PC-3 (cell line): Measurements from ENCODE around the gene BHLHA15. TPM values are rescaled to one million over a fixed set of nuclear protein-coding genes. Genes with fewer than 3 reads are reported as not detected.

Source experiments
- ATAC-seq: fragments of 200-7000 bp; cut with Tn5 transposase; 2 replicates; pipeline ENCODE4 v1.9.1; 2020; ENCODE audit warnings: mild to moderate bottlenecking, moderate library complexity
- BruUV-seq: library from RNA; stranded (reverse); fragments of 400-500 nt; replicated peaks from 2 replicates; lab custom pipeline; 2021; lab: Mats Ljungman, UMichigan
- CTCF ChIA-PET: fragments of 300-600 bp; sonication (Branson Sonifier 250); formaldehyde crosslinking; loops from one replicate; lab custom pipeline; 2022; ENCODE audit warnings: antibody characterized with exemption; lab: Charles Lee
- POLR2A ChIA-PET: fragments of 300-600 bp; sonication (Branson Sonifier 250); formaldehyde crosslinking; loops from one replicate; lab custom pipeline; 2022; ENCODE audit warnings: antibody characterized with exemption; ENCODE audit not compliant: unreplicated experiment; lab: Charles Lee
- DNase-seq: peaks from one replicate; pipeline ENCODE4 v3.0.0-alpha.2; 2015
- H2AFZ ChIP-seq: fragments of 300-600 bp; sonication (generic); 2 replicates; pipeline ENCODE4 v1.6.0; 2016; ENCODE audit warnings: antibody characterized with exemption, low read length
- H3F3A ChIP-seq: fragments of 300-600 bp; sonication (generic); one replicate; pipeline ENCODE4 v1.6.0; 2017; ENCODE audit warnings: antibody characterized with exemption, low read length, control low read depth, mild to moderate bottlenecking; ENCODE audit not compliant: unreplicated experiment
- H3K27ac ChIP-seq: fragments of 300-600 bp; sonication (generic); 2 replicates; pipeline ENCODE4 v1.5.1; 2016; ENCODE audit warnings: mild to moderate bottlenecking, low read length
- H3K27me3 ChIP-seq: fragments of 300-600 bp; sonication (generic); 2 replicates; pipeline ENCODE4 v1.6.1; 2016; ENCODE audit warnings: low read length, mixed read lengths
- H3K36me3 ChIP-seq: fragments of 300-600 bp; sonication (generic); 2 replicates; pipeline ENCODE4 v1.6.1; 2016; ENCODE audit warnings: low read depth, mixed run types, low read length, mixed read lengths
- H3K4me1 ChIP-seq: fragments of 300-600 bp; sonication (generic); 2 replicates; pipeline ENCODE4 v1.5.1; 2016; ENCODE audit warnings: low read length; ENCODE audit not compliant: insufficient read depth
- H3K4me2 ChIP-seq: fragments of 300-600 bp; sonication (generic); 2 replicates; pipeline ENCODE4 v1.6.0; 2016; ENCODE audit warnings: low read length
- H3K4me3 ChIP-seq: fragments of 300-600 bp; sonication (generic); 2 replicates; pipeline ENCODE4 v1.5.1; 2016; ENCODE audit warnings: mild to moderate bottlenecking, low read length, mixed read lengths
- H3K79me2 ChIP-seq: fragments of 300-600 bp; sonication (generic); 2 replicates; pipeline ENCODE4 v1.6.1; 2017; ENCODE audit warnings: low read length, mixed read lengths
- H3K9ac ChIP-seq: fragments of 300-600 bp; sonication (generic); 2 replicates; pipeline ENCODE4 v1.6.0; 2016; ENCODE audit warnings: mild to moderate bottlenecking, low read length
- H3K9me2 ChIP-seq: fragments of 300-600 bp; sonication (generic); replicated peaks from 2 replicates; pipeline ENCODE4 v1.6.1; 2016; ENCODE audit warnings: mixed run types, low read length, mixed read lengths
- H3K9me3 ChIP-seq: fragments of 300-600 bp; sonication (generic); 2 replicates; pipeline ENCODE4 v1.6.1; 2016; ENCODE audit warnings: low read length, mixed read lengths
- H4K20me1 ChIP-seq: fragments of 300-600 bp; sonication (generic); 2 replicates; pipeline ENCODE4 v1.6.1; 2016; ENCODE audit warnings: low read length, mixed read lengths
- EZH2 ChIP-seq: fragments of 300-600 bp; sonication (generic); IDR thresholded peaks from one replicate; pipeline ENCODE4 v1.6.1; 2017; ENCODE audit warnings: antibody characterized with exemption, mild to moderate bottlenecking, low read length; ENCODE audit not compliant: unreplicated experiment
- EZH2phosphoT487 ChIP-seq: fragments of 300-600 bp; sonication (generic); IDR thresholded peaks from 2 replicates; pipeline ENCODE4 v1.6.1; 2018; ENCODE audit warnings: mild to moderate bottlenecking, antibody characterized with exemption, low read length, borderline replicate concordance
- intact Hi-C: fragments of 100-400 bp; cut with micrococcal nuclease; formaldehyde crosslinking; loops from 2 replicates; pipeline ENCODE4 v1.9.0; 2023
- total RNA-seq: library from RNA; depleted of rRNA; stranded (reverse); fragments of >200 nt; gene quantifications from 2 replicates; pipeline ENCODE4 v1.2.3, GENCODE V29; 2014
- TF ChIP-seq, protein P1 (sequence below): fragments of 300-600 bp; sonication (generic); conservative IDR thresholded peaks from 2 replicates; pipeline ENCODE4 v1.5.1; 2017; ENCODE audit warnings: antibody characterized with exemption, low read depth, mild to moderate bottlenecking, low read length

The BHLHA15 gene
- total RNA-seq, 1 experiment from 2014 or later = 12.0 TPM

DNA sequence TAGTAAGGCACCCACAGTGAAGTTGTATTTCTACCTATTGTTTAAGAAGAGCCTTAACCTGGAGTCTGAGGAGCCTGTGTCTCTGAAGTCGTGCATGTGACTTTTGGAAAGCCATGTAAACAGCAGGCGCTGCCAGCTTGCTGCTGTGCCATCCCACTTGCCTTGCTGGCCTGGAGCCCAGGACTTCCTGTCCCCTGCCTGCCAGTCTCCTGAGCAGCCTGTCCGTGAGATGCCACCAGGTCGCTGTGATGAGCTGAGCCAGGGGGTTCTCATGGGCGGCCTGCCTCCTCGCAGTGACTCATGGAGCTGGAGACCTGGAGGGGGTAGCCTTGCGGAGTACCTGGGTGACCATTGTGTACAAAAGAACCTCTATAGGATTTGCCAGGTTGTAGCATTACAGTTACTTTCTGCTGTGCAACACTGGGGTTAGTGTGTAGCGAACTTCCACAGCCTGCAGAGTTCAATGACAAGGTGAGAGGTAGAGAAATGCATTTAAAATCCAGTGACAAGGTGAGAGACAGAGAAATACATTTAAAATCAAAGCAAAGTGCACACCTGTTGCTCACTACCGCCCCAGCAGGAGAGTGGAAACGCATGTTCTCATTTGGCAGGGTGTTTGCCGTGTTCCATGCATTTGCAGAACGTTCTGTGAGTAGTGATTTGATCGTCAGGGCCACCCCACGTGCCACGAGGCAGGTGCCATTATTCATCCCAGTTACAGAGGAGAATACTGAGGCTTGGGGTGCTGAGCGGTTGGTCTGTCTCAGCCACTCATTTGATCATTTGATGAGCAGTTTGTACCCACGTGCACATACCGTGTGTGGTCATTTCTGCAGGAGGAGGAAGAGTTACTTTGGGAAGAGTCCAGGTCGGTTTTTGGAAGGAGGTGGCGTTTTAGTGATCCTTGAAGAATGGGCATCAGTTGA, 36.6 kb upstream of the BHLHA15 start:
- Histone ChIP-seq H3K9me3 (no peaks in the 10 kb centered on the region), H3K4me3 (no peak overlapping the region), H3F3A (no peaks in the 10 kb centered on the region), H3K9me2 (no peaks in the 10 kb centered on the region), H3K27me3 (no peaks in the 10 kb centered on the region), H3K4me2 (no peak overlapping the region), H3K4me1 (peaks cover 17% of the 10 kb centered on the region), H3K9ac (no peak overlapping the region), H3K36me3 (peaks cover 3% of the 10 kb centered on the region; the same call in 1 of the 2 replicates), H3K79me2 (no peaks in the 10 kb centered on the region), H4K20me1 (no peaks in the 10 kb centered on the region), H2AFZ (no peak overlapping the region), H3K27ac (no peak overlapping the region)
- intact Hi-C loops = no loop called here
- DNase-seq (no peak), ATAC-seq (no peak)
- TF ChIP-seq, protein P1, sequence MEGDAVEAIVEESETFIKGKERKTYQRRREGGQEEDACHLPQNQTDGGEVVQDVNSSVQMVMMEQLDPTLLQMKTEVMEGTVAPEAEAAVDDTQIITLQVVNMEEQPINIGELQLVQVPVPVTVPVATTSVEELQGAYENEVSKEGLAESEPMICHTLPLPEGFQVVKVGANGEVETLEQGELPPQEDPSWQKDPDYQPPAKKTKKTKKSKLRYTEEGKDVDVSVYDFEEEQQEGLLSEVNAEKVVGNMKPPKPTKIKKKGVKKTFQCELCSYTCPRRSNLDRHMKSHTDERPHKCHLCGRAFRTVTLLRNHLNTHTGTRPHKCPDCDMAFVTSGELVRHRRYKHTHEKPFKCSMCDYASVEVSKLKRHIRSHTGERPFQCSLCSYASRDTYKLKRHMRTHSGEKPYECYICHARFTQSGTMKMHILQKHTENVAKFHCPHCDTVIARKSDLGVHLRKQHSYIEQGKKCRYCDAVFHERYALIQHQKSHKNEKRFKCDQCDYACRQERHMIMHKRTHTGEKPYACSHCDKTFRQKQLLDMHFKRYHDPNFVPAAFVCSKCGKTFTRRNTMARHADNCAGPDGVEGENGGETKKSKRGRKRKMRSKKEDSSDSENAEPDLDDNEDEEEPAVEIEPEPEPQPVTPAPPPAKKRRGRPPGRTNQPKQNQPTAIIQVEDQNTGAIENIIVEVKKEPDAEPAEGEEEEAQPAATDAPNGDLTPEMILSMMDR = 0 out of 2 replicates have a peak, but pooled peaks have one; percentile 24
- TF ChIP-seq EZH2 = no peak
- no peak for TF ChIP-seq EZH2phosphoT487
- BruUV-seq = no TSS peak
- CTCF ChIA-PET = no interaction called here
- POLR2A ChIA-PET = no interaction called here

DNA sequence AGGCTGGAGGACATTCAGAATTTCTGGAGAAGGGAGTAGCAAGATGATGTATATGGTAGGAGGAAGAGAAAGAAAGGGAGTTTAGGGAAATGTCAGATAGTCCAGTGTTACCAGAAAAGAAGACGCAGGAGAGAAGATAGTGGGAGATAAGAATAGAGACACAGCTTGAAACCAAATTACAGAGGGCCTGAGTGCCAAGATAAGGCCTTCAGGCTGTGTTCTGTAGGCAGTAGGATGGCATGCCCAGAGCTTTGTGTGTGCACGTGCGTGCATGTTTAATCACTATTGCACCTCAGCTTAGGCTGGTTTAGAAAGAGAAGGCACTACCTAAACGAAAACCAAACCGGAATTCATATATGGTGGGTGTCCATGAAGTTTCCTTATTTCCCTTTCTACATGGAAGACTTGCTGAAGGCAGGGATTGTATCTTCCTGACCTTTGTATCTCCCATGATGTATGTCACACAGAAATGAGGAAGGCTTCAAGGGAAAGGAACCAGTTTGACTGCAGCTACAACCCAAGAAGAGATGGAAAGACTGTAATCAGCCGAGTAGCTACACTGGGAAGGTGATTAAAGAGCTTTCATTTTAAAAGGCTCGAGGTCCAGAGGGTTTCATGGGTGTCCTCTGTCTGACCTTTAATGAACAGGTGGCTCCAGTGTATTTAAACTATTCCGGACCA, 35.8 kb upstream of the BHLHA15 start:
- H3K27me3 ChIP-seq = no peaks in the 10 kb centered on the region
- CTCF ChIA-PET = no interaction called here

More for the DNA sequence above, 35.8 kb upstream of the BHLHA15 start:
- Histone ChIP-seq H3K36me3 (peaks cover 3% of the 10 kb centered on the region; the same call in 1 of the 2 replicates), H3F3A (no peaks in the 10 kb centered on the region), H2AFZ (no peak overlapping the region), H3K9me2 (no peaks in the 10 kb centered on the region), H3K79me2 (no peaks in the 10 kb centered on the region), H3K4me3 (no peak overlapping the region), H3K9me3 (no peaks in the 10 kb centered on the region), H3K4me1 (peaks cover 17% of the 10 kb centered on the region), H4K20me1 (no peaks in the 10 kb centered on the region), H3K9ac (no peak overlapping the region), H3K27ac (no peak overlapping the region), H3K4me2 (no peak overlapping the region)
- POLR2A ChIA-PET = no interaction called here
- ATAC-seq (no peak), DNase-seq (no peak)
- TSS peak; percentile 4 for BruUV-seq
- TF ChIP-seq EZH2 (no peak), EZH2phosphoT487 (no peak)
- TF ChIP-seq, protein P1 = no peak
- intact Hi-C loops = no loop called here
